ENCODE measurements around the gene HMX2.
A peak's percentile ranks its signal among the peaks of the same experiment; 100 is the strongest.

Gene HMX2

GRCh38 chr10:123126246-123126645 lies 21.7 kb upstream of the HMX2 start:
- H3K4me1 ChIP-seq (ENCODE audit: control insufficient read depth, insufficient read depth, low read depth, low read length): no peaks in the 10 kb centered on the region
- no peaks in the 10 kb centered on the region for H3K36me3 ChIP-seq (ENCODE audit: control insufficient read depth in 1 of 2, insufficient read depth in 2 of 2, low read depth in 1 of 2, low read length in 2 of 2)
- H3K14ac ChIP-seq (ENCODE audit: low read length in 2 of 2): no peak overlapping the region
- no peak overlapping the region for H3K27ac ChIP-seq (ENCODE audit: low read length, poor library complexity, severe bottlenecking)
- H3K23ac ChIP-seq (ENCODE audit: low read length in 2 of 2): no peak overlapping the region
- no peak overlapping the region for H2AFZ ChIP-seq (ENCODE audit: low read depth, low read length)
- no peak overlapping the region for H3K18ac ChIP-seq (ENCODE audit: low read depth in 1 of 2, low read length in 2 of 2)
- no peak overlapping the region for H3K4ac ChIP-seq (ENCODE audit: low read depth in 1 of 2, low read length in 2 of 2)
- H3K27me3 ChIP-seq (ENCODE audit: control insufficient read depth in 1 of 2, insufficient read depth in 1 of 2, low read length in 2 of 2): peaks cover 59 to 61% of the 10 kb centered on the region in 2 experiments
- no peak overlapping the region for H2BK120ac ChIP-seq (ENCODE audit: low read depth, low read length)
- H2BK5ac ChIP-seq (ENCODE audit: low read depth, low read length, poor library complexity, severe bottlenecking): no peak overlapping the region
- H3K4me3 ChIP-seq (ENCODE audit: insufficient read depth in 1 of 2, low read depth in 1 of 2, low read length in 2 of 2): no peak overlapping the region
- H2BK15ac ChIP-seq (ENCODE audit: low read depth, poor library complexity, severe bottlenecking): no peak overlapping the region
- peaks cover 5% of the 10 kb centered on the region for H3K9me3 ChIP-seq (ENCODE audit: control insufficient read depth, low read length)
- no peak for DNase-seq
- WGBS: 58% methylated on average over 5 of the region's 5 CpGs
- H2AK5ac ChIP-seq (ENCODE audit: low read length, severe bottlenecking): no peak overlapping the region
- no peak overlapping the region for H4K8ac ChIP-seq (ENCODE audit: low read length)
- H2BK12ac ChIP-seq (ENCODE audit: low read length in 2 of 2): no peak overlapping the region
- no peak overlapping the region for H3K4me2 ChIP-seq (ENCODE audit: low read length, poor library complexity, severe bottlenecking)
- H3K79me1 ChIP-seq (replicated peaks; ENCODE audit: low read length, poor library complexity, severe bottlenecking): no peaks in the 10 kb centered on the region
- no peak overlapping the region for H4K91ac ChIP-seq (ENCODE audit: low read length)
- H3K9ac ChIP-seq (ENCODE audit: low read length): no peak overlapping the region

GRCh38 chr10:123129618-123130271 lies 18.2 kb upstream of the HMX2 start:
- Histone ChIP-seq H2BK15ac (ENCODE audit: low read depth, poor library complexity, severe bottlenecking) (no peak overlapping the region), H3K27ac (ENCODE audit: low read length, poor library complexity, severe bottlenecking) (no peak overlapping the region), H3K9ac (ENCODE audit: low read length) (no peak overlapping the region), H3K23ac (ENCODE audit: low read length in 2 of 2) (no peak overlapping the region), H2AFZ (ENCODE audit: low read depth, low read length) (no peak overlapping the region), H3K36me3 (ENCODE audit: control insufficient read depth in 1 of 2, insufficient read depth in 2 of 2, low read depth in 1 of 2, low read length in 2 of 2) (no peaks in the 10 kb centered on the region), H4K91ac (ENCODE audit: low read length) (no peak overlapping the region), H3K27me3 (ENCODE audit: control insufficient read depth in 1 of 2, insufficient read depth in 1 of 2, low read length in 2 of 2) (peaks cover 80 to 88% of the 10 kb centered on the region in 2 experiments), H2BK12ac (ENCODE audit: low read length in 2 of 2) (no peak overlapping the region), H3K4ac (ENCODE audit: low read depth in 1 of 2, low read length in 2 of 2) (no peak overlapping the region), H2BK120ac (ENCODE audit: low read depth, low read length) (no peak overlapping the region), H3K4me1 (ENCODE audit: control insufficient read depth, insufficient read depth, low read depth, low read length) (peaks cover 12% of the 10 kb centered on the region), H3K4me3 (ENCODE audit: insufficient read depth in 1 of 2, low read depth in 1 of 2, low read length in 2 of 2) (no peak overlapping the region), H4K8ac (ENCODE audit: low read length) (no peak overlapping the region), H3K18ac (ENCODE audit: low read depth in 1 of 2, low read length in 2 of 2) (no peak overlapping the region), H2AK5ac (ENCODE audit: low read length, severe bottlenecking) (no peak overlapping the region), H3K4me2 (ENCODE audit: low read length, poor library complexity, severe bottlenecking) (no peak overlapping the region), H3K14ac (ENCODE audit: low read length in 2 of 2) (no peak overlapping the region), H3K79me1 (replicated peaks; ENCODE audit: low read length, poor library complexity, severe bottlenecking) (no peaks in the 10 kb centered on the region), H2BK5ac (ENCODE audit: low read depth, low read length, poor library complexity, severe bottlenecking) (no peak overlapping the region), H3K9me3 (ENCODE audit: control insufficient read depth, low read length) (peaks cover 5% of the 10 kb centered on the region)
- DNase-seq: no peak
- 46% methylated on average over 1 of the region's 4 CpGs for WGBS

- Histone ChIP-seq H4K91ac (ENCODE audit: low read length) (no peak overlapping the region), H3K18ac (ENCODE audit: low read depth in 1 of 2, low read length in 2 of 2) (no peak overlapping the region), H2BK5ac (ENCODE audit: low read depth, low read length, poor library complexity, severe bottlenecking) (no peak overlapping the region), H2BK12ac (ENCODE audit: low read length in 2 of 2) (no peak overlapping the region), H3K14ac (ENCODE audit: low read length in 2 of 2) (no peak overlapping the region), H2BK120ac (ENCODE audit: low read depth, low read length) (no peak overlapping the region), H3K9ac (ENCODE audit: low read length) (peak overlapping the region; percentile 52), H3K4ac (ENCODE audit: low read depth in 1 of 2, low read length in 2 of 2) (no peak overlapping the region), H3K9me3 (ENCODE audit: control insufficient read depth, low read length) (peaks cover 5% of the 10 kb centered on the region), H3K36me3 (ENCODE audit: control insufficient read depth in 1 of 2, insufficient read depth in 2 of 2, low read depth in 1 of 2, low read length in 2 of 2) (no peaks in the 10 kb centered on the region), H4K8ac (ENCODE audit: low read length) (no peak overlapping the region), H3K79me1 (replicated peaks; ENCODE audit: low read length, poor library complexity, severe bottlenecking) (no peaks in the 10 kb centered on the region), H2AK5ac (ENCODE audit: low read length, severe bottlenecking) (no peak overlapping the region), H2BK15ac (ENCODE audit: low read depth, poor library complexity, severe bottlenecking) (no peak overlapping the region), H3K23ac (ENCODE audit: low read length in 2 of 2) (no peak overlapping the region), H2AFZ (ENCODE audit: low read depth, low read length) (peak overlapping the region; percentile 1), H3K27me3 (ENCODE audit: control insufficient read depth in 1 of 2, insufficient read depth in 1 of 2, low read length in 2 of 2) (peaks cover 85 to 92% of the 10 kb centered on the region in 2 experiments), H3K4me1 (ENCODE audit: control insufficient read depth, insufficient read depth, low read depth, low read length) (peaks cover 39% of the 10 kb centered on the region), H3K27ac (ENCODE audit: low read length, poor library complexity, severe bottlenecking) (no peak overlapping the region), H3K4me2 (ENCODE audit: low read length, poor library complexity, severe bottlenecking) (peak overlapping the region; percentile 81), H3K4me3 (ENCODE audit: insufficient read depth in 1 of 2, low read depth in 1 of 2, low read length in 2 of 2) (peak overlapping the region; percentile 28 to 72)
- DNase-seq: peak; percentile 76
- 2% methylated on average over 44 of the region's 48 CpGs for WGBS
These were observed 15.1 kb upstream of the HMX2 start for GRCh38 chr10:123132576-123133477.

Measured in mesenchymal stem cell (in vitro differentiated cells and primary cell).